ENCODE results near the gene SOX8. TPM values are rescaled to one million over a fixed set of nuclear protein-coding genes. Genes with fewer than 3 reads are reported as not detected.
"Not testable (repeated sequence)": the region's sequence is repeated elsewhere in the genome, so short reads cannot be mapped to it uniquely, and the experiment has no call there.

The SOX8 gene
- total RNA-seq, 1 experiment from 2014 or later: 0.97 TPM

- DNase-seq (ENCODE audit: extremely low read depth, low read depth): no peak
These were observed 38.5 kb downstream of the SOX8 start for GRCh38 chr16:1020091-1020399.

GRCh38 chr16:1020591-1020990 lies 39.0 kb downstream of the SOX8 start:
- no peak for DNase-seq (ENCODE audit: extremely low read depth, low read depth)

GRCh38 chr16:1021553-1022160 lies 40.1 kb downstream of the SOX8 start:
- no peak for DNase-seq (ENCODE audit: extremely low read depth, low read depth)

GRCh38 chr16:1022466-1022865 lies 40.9 kb downstream of the SOX8 start:
- DNase-seq (ENCODE audit: extremely low read depth, low read depth): no peak

- DNase-seq (ENCODE audit: extremely low read depth, low read depth): no peak
These were observed 42.6 kb downstream of the SOX8 start for GRCh38 chr16:1024138-1024537.

GRCh38 chr16:1025183-1025809 lies 43.7 kb downstream of the SOX8 start:
- DNase-seq (ENCODE audit: extremely low read depth, low read depth): not testable (repeated sequence)

GRCh38 chr16:1026057-1026783 lies 44.6 kb downstream of the SOX8 start:
- no peak for DNase-seq (ENCODE audit: extremely low read depth, low read depth)

- DNase-seq (ENCODE audit: extremely low read depth, low read depth): no peak
These were observed 45.4 kb downstream of the SOX8 start for GRCh38 chr16:1026784-1027500.

- no peak for DNase-seq (ENCODE audit: extremely low read depth, low read depth)
These were observed 45.9 kb downstream of the SOX8 start for GRCh38 chr16:1027501-1027815.

GRCh38 chr16:1028056-1028455 lies 46.5 kb downstream of the SOX8 start:
- DNase-seq (ENCODE audit: extremely low read depth, low read depth): no peak

- DNase-seq (ENCODE audit: extremely low read depth, low read depth): no peak
These were observed 47.1 kb downstream of the SOX8 start for GRCh38 chr16:1028524-1029258.

- no peak for DNase-seq (ENCODE audit: extremely low read depth, low read depth)
These were observed 47.6 kb downstream of the SOX8 start for GRCh38 chr16:1029259-1029545.

- DNase-seq (ENCODE audit: extremely low read depth, low read depth): no peak
These were observed 48.9 kb downstream of the SOX8 start for GRCh38 chr16:1030473-1030901.

- DNase-seq (ENCODE audit: extremely low read depth, low read depth): no peak
These were observed 50.1 kb downstream of the SOX8 start for GRCh38 chr16:1031666-1032065.

- no peak for DNase-seq (ENCODE audit: extremely low read depth, low read depth)
These were observed 51.0 kb downstream of the SOX8 start for GRCh38 chr16:1032607-1033006.

GRCh38 chr16:1033128-1033679 lies 51.6 kb downstream of the SOX8 start:
- DNase-seq (ENCODE audit: extremely low read depth, low read depth): no peak

- DNase-seq (ENCODE audit: extremely low read depth, low read depth): no peak
These were observed 52.9 kb downstream of the SOX8 start for GRCh38 chr16:1034230-1035065.

GRCh38 chr16:1035066-1035415 lies 53.5 kb downstream of the SOX8 start:
- DNase-seq (ENCODE audit: extremely low read depth, low read depth): no peak

- no peak for DNase-seq (ENCODE audit: extremely low read depth, low read depth)
These were observed 54.6 kb downstream of the SOX8 start for GRCh38 chr16:1036166-1036565.
